ENCODE measurements around the gene IFITM5. TPM values are rescaled to one million over a fixed set of nuclear protein-coding genes. Genes with fewer than 3 reads are reported as not detected.
"Not testable (repeated sequence)": the region's sequence is repeated elsewhere in the genome, so short reads cannot be mapped to it uniquely, and the experiment has no call there.

IFITM5 gene
- total RNA-seq, 6 experiments from 2014 or later = not detected

GRCh38 chr11:315051-315481, 15.7 kb upstream of the IFITM5 start:
- peak in 3 of 4 donors; percentile 3 to 42 (median 34) for ATAC-seq
- Histone ChIP-seq H3K4me3 (peak overlapping the region; percentile 42 to 55 (median 52)), H3K4me1 (peaks cover 0 to 36% (median 4%) of the 10 kb centered on the region in 4 donors), H3K36me3 (no peaks in the 10 kb centered on the region), H3K27ac (peak overlapping the region; percentile 85 to 97 (median 90)), H3K9me3 (no peaks in the 10 kb centered on the region), H3K27me3 (no peaks in the 10 kb centered on the region)
- peak in 2 of 3 donors; percentile 66 to 73 for DNase-seq
- intact Hi-C loops (cut with DNase I) = no loop called here
- WGBS (ENCODE audit: insufficient coverage, low coverage, low lambda C conversion rate, missing lambda C conversion rate) = 26% methylated on average over 4 of the region's 9 CpGs
- TF ChIP-seq CTCF (IDR thresholded peaks at IDR 0.05) (no peak), POLR2A (IDR thresholded peaks at IDR 0.05) (peak; percentile 47)

GRCh38 chr11:314554-314875, 15.2 kb upstream of the IFITM5 start:
- peaks cover 0 to 41% (median 7%) of the 10 kb centered on the region in 4 donors for H3K4me1 ChIP-seq
- intact Hi-C loops (cut with DNase I) = not testable (repeated sequence)

GRCh38 chr11:313787-314553, 14.6 kb upstream of the IFITM5 start, which contains the start of gene IFITM1:
Gene IFITM1 (plus strand): TSS chr11:314040. CDS start chr11:314171, 131 bp downstream.
- WGBS (ENCODE audit: insufficient coverage, low coverage, low lambda C conversion rate, missing lambda C conversion rate) = 2% methylated on average over 9 of the region's 18 CpGs
- ATAC-seq = peak; percentile 27 to 64 (median 46)
- DNase-seq = peak; percentile 67 to 82 (median 81)

More at GRCh38 chr11:314554-314875, 15.2 kb upstream of the IFITM5 start:
- not testable (repeated sequence) for ATAC-seq, H3K27me3 ChIP-seq, H3K36me3 ChIP-seq, DNase-seq, H3K9me3 ChIP-seq
- Histone ChIP-seq H3K27ac (peak overlapping the region; percentile 85 to 97 (median 90)), H3K4me3 (peak overlapping the region; percentile 42 to 55 (median 52))
- 8% methylated on average over 2 of the region's 6 CpGs for WGBS (ENCODE audit: insufficient coverage, low coverage, low lambda C conversion rate, missing lambda C conversion rate)
- peak; percentile 50 for TF ChIP-seq POLR2A (IDR thresholded peaks at IDR 0.05)

GRCh38 chr11:313304-313786, 14.0 kb upstream of the IFITM5 start:
- H3K9me3 ChIP-seq = no peaks in the 10 kb centered on the region
- intact Hi-C loops (cut with DNase I) = no loop called here
- no peaks in the 10 kb centered on the region for H3K27me3 ChIP-seq
- H3K4me1 ChIP-seq = peaks cover 0 to 45% (median 8%) of the 10 kb centered on the region in 4 donors
- DNase-seq (peak in 2 of 3 donors; percentile 56 to 61), ATAC-seq (peak in 1 of 4 donors; percentile 0)
- TF ChIP-seq POLR2A (IDR thresholded peaks at IDR 0.05) (peak; percentile 73), CTCF (IDR thresholded peaks at IDR 0.05) (no peak)
- peak overlapping the region; percentile 42 to 55 (median 52) for H3K4me3 ChIP-seq
- 20% methylated on average over 2 of the region's 8 CpGs for whole genome bisulfite sequencing (ENCODE audit: insufficient coverage, low coverage, low lambda C conversion rate, missing lambda C conversion rate)
- peak overlapping the region; percentile 85 to 97 (median 90) for H3K27ac ChIP-seq
- no peaks in the 10 kb centered on the region for H3K36me3 ChIP-seq

More at GRCh38 chr11:313787-314553, 14.6 kb upstream of the IFITM5 start, which contains the start of gene IFITM1:
- Histone ChIP-seq H3K4me3 (peak within 1 kb of the TSS; percentile 42 to 55 (median 52)), H3K27me3 (no peaks in the 10 kb centered on the region), H3K9me3 (no peaks in the 10 kb centered on the region), H3K4me1 (peaks cover 0 to 45% (median 8%) of the 10 kb centered on the region in 4 donors), H3K27ac (peak within 1 kb of the TSS; percentile 85 to 97 (median 90)), H3K36me3 (no peaks in the 10 kb centered on the region)
- no peak for TF ChIP-seq CTCF (IDR thresholded peaks at IDR 0.05)
- TF ChIP-seq POLR2A (IDR thresholded peaks at IDR 0.05) = peak; percentile 93
- intact Hi-C loops (cut with DNase I) = no loop called here

All from right lobe of liver (tissue), 6 donors.